CD4-positive, alpha-beta T cell treated with Interferon alpha-2 for 1 hour (primary cell): Measurements from ENCODE around the gene RDX.

Source experiments
- DNase-seq, 2 donors: peaks; one replicate each; pipeline ENCODE4 v3.0.0-alpha.2; 2020 to 2022

RDX gene

DNA sequence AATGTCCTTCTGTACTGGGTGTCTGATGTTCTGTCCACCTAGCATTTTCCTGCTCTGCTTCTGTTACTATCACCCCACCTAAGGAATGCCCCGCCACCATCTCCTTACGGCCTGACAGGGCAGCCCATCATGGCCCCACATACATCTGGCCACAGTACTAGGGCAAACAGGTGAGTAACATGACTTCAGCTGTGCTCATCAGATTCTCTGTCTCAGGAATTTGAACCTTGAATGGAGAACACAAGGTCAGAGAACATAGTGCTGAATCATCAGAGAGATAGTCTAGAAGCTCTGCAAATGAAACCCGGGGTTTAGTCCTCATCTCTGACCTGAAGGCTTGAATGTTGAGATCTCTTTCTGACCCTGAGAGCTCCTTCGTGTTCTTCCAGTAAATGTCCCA is 170.8 kb downstream of the RDX start:
- DNase-seq, result no peak
